ENCODE results near the gene ITGA7. TPM values are rescaled to one million over a fixed set of nuclear protein-coding genes. Genes with fewer than 3 reads are reported as not detected.
A peak's percentile ranks its signal among the peaks of the same experiment; 100 is the strongest.

ITGA7 gene
- total and polyA plus RNA-seq, 2 experiments from 2014 or later: 39.5 to 101 TPM

GRCh38 chr12:55722948-55723347, 15.2 kb upstream of the ITGA7 start:
- peak overlapping the region; percentile 21 for H3K27ac ChIP-seq
- DNase-seq (ENCODE audit: low read depth in 1 of 2, low spot score in 1 of 2): no peak
- H3K27me3 ChIP-seq: no peaks in the 10 kb centered on the region
- H3K36me3 ChIP-seq: peaks cover 11% of the 10 kb centered on the region
- TF ChIP-seq, protein P1, sequence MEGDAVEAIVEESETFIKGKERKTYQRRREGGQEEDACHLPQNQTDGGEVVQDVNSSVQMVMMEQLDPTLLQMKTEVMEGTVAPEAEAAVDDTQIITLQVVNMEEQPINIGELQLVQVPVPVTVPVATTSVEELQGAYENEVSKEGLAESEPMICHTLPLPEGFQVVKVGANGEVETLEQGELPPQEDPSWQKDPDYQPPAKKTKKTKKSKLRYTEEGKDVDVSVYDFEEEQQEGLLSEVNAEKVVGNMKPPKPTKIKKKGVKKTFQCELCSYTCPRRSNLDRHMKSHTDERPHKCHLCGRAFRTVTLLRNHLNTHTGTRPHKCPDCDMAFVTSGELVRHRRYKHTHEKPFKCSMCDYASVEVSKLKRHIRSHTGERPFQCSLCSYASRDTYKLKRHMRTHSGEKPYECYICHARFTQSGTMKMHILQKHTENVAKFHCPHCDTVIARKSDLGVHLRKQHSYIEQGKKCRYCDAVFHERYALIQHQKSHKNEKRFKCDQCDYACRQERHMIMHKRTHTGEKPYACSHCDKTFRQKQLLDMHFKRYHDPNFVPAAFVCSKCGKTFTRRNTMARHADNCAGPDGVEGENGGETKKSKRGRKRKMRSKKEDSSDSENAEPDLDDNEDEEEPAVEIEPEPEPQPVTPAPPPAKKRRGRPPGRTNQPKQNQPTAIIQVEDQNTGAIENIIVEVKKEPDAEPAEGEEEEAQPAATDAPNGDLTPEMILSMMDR (IDR thresholded peaks at IDR 0.05; ENCODE audit: low read depth, low read length): no peak
- H3K4me3 ChIP-seq: no peak overlapping the region
- no peaks in the 10 kb centered on the region for H3K9me3 ChIP-seq (ENCODE audit: low read depth)
- H3K4me1 ChIP-seq (ENCODE audit: low read depth): peaks cover 6% of the 10 kb centered on the region

DNA sequence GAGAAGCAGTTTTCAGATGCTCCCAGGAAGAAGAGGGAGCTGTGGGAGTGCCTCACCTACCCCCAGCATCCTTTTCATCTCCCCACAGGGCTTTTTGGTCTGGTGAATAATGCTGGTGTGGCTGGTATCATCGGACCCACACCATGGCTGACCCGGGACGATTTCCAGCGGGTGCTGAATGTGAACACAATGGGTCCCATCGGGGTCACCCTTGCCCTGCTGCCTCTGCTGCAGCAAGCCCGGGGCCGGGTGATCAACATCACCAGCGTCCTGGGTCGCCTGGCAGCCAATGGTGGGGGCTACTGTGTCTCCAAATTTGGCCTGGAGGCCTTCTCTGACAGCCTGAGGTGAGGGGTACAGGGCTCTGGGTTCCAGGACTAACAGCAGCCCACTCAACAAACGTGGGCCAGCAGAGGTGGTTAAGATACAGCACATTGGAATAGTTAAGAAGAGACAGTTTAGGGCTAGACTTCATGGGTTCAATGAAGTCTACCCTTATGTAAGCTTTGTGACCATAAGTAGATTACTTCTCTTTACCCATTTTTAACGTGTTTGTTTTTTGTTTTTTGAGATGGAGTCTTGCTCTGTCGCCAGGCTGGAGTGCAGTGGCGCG, 14.0 kb upstream of the ITGA7 start:
- TF ChIP-seq, protein P1 (IDR thresholded peaks at IDR 0.05; ENCODE audit: low read depth, low read length): no peak
- no peak overlapping the region for H3K4me3 ChIP-seq
- peaks cover 3% of the 10 kb centered on the region for H3K4me1 ChIP-seq (ENCODE audit: low read depth)
- H3K36me3 ChIP-seq: peaks cover 10% of the 10 kb centered on the region
- no peaks in the 10 kb centered on the region for H3K27me3 ChIP-seq
- H3K27ac ChIP-seq: no peak overlapping the region
- no peak for DNase-seq (ENCODE audit: low read depth in 1 of 2, low spot score in 1 of 2)
- no peaks in the 10 kb centered on the region for H3K9me3 ChIP-seq (ENCODE audit: low read depth)

DNA sequence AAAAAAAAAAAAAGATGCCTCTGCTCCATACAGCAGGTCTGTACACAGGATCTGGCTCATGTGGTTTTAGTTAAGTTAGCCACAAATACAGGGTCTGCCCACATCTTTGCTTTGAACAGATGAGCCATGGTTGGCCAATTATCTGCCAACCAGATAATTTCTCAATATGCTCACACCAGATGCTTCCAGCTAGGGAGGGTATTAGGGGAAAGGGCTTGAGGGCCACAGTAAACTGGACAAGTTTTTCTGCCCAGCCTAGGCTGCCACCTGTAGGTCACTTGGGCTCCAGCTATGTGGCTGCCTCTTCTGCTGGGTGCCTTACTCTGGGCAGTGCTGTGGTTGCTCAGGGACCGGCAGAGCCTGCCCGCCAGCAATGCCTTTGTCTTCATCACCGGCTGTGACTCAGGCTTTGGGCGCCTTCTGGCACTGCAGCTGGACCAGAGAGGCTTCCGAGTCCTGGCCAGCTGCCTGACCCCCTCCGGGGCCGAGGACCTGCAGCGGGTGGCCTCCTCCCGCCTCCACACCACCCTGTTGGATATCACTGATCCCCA, 13.3 kb upstream of the ITGA7 start:
- Histone ChIP-seq H3K27me3 (no peaks in the 10 kb centered on the region), H3K36me3 (peaks cover 7% of the 10 kb centered on the region), H3K4me1 (ENCODE audit: low read depth) (peaks cover 6% of the 10 kb centered on the region), H3K9me3 (ENCODE audit: low read depth) (no peaks in the 10 kb centered on the region), H3K4me3 (no peak overlapping the region), H3K27ac (no peak overlapping the region)
- DNase-seq (ENCODE audit: low read depth in 1 of 2, low spot score in 1 of 2): peak in 1 of 2 donors; percentile 91
- TF ChIP-seq, protein P1 (IDR thresholded peaks at IDR 0.05; ENCODE audit: low read depth, low read length): peak; percentile 50

DNA sequence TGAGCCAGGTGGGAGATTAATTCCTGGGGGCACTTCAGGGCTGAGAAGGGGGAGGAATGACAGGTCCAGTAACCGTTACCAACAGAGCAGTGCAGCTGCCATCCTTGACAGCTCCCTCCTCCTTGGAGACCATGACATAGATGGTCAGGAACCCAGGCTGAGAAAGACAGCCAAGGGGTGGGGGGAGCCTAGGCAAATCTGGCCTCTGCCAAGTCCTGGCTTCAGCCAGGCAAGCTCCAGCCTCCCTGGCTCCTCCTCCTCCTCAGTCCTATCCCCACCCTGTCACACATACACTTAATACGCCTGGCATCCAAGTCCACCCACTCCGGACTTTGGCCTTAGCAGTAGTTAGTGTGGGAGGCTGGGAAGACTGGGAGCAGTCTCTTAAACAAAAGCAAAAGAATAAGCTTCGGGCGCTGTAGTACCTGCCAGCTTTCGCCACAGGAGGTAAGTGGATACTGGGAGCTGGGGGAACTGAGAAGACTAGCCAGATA, 12.4 kb upstream of the ITGA7 start, which contains the start of gene RDH5:
TSS of gene RDH5 (plus strand) at position 323 of the 494 bp plus-strand sequence. CDS start 792 bp downstream, outside the sequence.
- TF ChIP-seq, protein P1 (IDR thresholded peaks at IDR 0.05; ENCODE audit: low read depth, low read length): no peak
- Histone ChIP-seq H3K4me1 (ENCODE audit: low read depth) (peaks cover 6% of the 10 kb centered on the region), H3K4me3 (no peak within 1 kb of the TSS), H3K27me3 (no peaks in the 10 kb centered on the region), H3K36me3 (peaks cover 4% of the 10 kb centered on the region), H3K9me3 (ENCODE audit: low read depth) (no peaks in the 10 kb centered on the region), H3K27ac (peak within 1 kb of the TSS; percentile 6)
- DNase-seq (ENCODE audit: low read depth in 1 of 2, low spot score in 1 of 2): peak in 1 of 2 donors; percentile 83

DNA sequence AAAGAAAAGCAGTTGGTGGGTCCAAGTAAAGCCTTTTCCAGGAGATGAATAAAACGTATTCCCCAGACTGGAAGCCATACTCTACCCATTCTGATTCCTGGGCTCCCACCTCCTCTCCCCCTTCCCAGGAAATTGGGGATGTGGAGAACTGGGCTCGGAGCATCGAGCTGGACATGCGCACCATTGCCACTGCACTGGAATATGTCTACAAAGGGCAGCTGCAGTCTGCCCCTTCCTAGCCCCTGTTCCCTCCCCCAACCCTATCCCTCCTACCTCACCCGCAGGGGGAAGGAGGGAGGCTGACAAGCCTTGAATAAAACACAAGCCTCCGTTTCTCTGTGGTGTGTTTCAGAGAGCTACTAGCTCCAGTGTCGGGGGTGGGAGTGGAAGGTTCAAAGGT, 11.7 kb upstream of the ITGA7 start:
- peaks cover 6% of the 10 kb centered on the region for H3K4me1 ChIP-seq (ENCODE audit: low read depth)
- H3K9me3 ChIP-seq (ENCODE audit: low read depth): no peaks in the 10 kb centered on the region
- TF ChIP-seq, protein P1 (IDR thresholded peaks at IDR 0.05; ENCODE audit: low read depth, low read length): no peak
- no peak overlapping the region for H3K4me3 ChIP-seq
- H3K27me3 ChIP-seq: no peaks in the 10 kb centered on the region
- H3K36me3 ChIP-seq: peaks cover 3% of the 10 kb centered on the region
- H3K27ac ChIP-seq: no peak overlapping the region
- no peak for DNase-seq (ENCODE audit: low read depth in 1 of 2, low spot score in 1 of 2)
